ENCODE results near the gene CCL14. TPM values are rescaled to one million over a fixed set of nuclear protein-coding genes. Genes with fewer than 3 reads are reported as not detected.
"Not testable (repeated sequence)": the region's sequence is repeated elsewhere in the genome, so short reads cannot be mapped to it uniquely, and the experiment has no call there.

The CCL14 gene
- not detected for total RNA-seq

DNA sequence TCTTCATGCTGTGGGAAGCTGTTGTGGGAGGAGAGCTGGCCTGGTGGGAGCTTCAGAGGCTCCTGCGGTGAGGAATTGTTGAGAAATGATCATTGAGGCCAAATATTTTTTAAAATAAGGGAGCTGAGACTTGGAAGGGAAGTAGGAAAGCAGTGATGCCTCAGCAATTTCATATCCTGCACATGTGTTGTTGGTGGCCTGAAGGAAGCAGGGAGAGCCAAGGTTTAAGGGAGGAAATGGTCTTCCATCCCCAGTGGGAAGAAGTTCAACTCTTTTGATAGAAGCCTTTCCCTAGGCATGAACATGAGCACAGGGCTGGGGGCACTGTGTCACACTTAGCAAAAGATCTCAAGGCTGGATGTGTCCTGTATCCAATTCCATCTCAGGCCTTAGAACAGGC is at the start of gene CCL14:
TSS of gene CCL14 (minus strand) at position 87 of the 400 bp plus-strand sequence. CDS start at position 7, 80 bp downstream.
- ChIA-PET POLR2A (no interaction called here), CTCF (interaction anchor here (0.9 to 1.3 kb wide), 2 partner anchors 39 to 85 kb away, joined by 3 read pairs; no protein-coding TSS in a partner anchor)

DNA sequence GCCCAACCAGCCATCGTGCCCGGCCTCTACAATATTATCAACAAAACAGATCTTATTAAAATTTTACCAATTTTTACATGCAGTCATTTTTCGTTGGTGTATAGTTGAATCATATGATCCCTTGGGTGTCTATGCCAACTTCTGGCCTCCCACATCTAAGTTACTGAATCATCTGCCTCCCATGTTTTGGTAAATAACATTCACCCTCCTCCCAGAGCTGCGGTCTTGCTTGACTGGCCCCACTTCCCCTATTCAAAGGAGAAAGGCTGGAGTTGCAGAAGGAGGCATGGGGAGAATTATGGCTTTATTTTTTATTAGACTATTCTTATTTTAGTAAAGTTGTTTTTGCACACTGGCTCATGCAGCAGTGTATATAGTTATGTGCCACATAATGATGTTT is 49.7 kb upstream of the CCL14 start:
- ChIA-PET POLR2A (no interaction called here), CTCF (no interaction called here)

DNA sequence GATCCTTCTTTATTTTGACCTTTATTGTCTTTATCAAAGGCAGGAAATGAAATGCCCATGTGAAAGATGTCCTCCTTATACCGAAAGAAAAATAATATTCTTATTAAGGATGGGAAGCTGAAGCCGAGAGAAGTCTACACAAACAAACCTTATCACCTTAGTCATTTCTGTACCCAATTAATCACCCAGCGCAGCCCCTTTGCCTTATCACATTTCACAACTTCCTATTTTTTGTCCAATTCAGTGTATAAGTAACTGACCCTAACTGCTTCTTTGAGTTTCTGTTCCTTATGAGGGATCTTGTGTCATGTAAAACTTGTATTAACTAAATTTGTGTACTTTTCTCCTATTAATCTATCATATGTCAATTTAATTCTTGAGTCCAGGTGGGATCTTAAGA is 47.6 kb upstream of the CCL14 start:
- ChIA-PET POLR2A (no interaction called here), CTCF (no interaction called here)

DNA sequence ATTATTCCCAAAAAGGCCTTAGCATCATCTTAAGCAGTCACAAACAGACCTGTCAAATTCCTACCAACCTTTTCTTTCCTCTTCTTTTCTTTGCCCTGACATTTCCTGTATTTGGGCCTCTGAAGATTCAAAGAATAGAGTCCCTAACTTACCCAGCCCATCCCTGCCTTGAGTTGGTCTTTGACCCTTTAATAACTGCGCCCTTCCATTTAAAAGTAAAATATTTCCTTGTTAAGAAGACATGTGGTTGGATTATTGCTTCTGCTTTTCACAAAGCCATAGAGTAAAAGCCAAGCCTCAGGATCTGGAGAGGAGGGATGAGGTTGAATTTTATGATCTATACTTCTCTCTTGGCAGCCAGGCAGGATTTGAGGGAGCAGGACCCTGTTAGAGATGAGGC is 44.4 kb upstream of the CCL14 start:
- CTCF ChIA-PET = no interaction called here
- POLR2A ChIA-PET = interaction anchor here (1.0 kb wide), 1 partner anchor 99 kb away, joined by 3 read pairs; no protein-coding TSS in a partner anchor

DNA sequence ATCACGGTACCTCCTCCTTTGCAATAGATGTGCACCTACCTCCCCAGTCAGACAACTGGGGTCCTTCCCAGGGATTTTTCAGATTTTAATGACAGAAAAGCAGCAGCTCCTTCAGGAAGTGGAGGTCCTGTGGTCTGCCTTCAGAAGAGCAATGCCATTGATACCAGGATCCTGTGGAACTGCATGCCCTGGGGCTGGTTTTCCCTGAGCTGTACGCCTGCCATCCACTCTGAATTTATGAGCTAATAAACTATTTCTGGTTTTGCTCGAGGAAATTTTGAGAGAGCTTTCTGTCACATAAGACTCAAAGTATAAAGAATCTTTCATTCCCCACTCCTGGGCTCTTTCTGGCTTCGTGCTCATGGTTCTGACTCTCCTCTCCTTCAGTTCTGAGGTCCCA is 41.2 kb upstream of the CCL14 start:
- ChIA-PET POLR2A (interaction anchor here (0.6 kb wide), 1 partner anchor 215 kb away, joined by 9 read pairs; no protein-coding TSS in a partner anchor), CTCF (no interaction called here)

DNA sequence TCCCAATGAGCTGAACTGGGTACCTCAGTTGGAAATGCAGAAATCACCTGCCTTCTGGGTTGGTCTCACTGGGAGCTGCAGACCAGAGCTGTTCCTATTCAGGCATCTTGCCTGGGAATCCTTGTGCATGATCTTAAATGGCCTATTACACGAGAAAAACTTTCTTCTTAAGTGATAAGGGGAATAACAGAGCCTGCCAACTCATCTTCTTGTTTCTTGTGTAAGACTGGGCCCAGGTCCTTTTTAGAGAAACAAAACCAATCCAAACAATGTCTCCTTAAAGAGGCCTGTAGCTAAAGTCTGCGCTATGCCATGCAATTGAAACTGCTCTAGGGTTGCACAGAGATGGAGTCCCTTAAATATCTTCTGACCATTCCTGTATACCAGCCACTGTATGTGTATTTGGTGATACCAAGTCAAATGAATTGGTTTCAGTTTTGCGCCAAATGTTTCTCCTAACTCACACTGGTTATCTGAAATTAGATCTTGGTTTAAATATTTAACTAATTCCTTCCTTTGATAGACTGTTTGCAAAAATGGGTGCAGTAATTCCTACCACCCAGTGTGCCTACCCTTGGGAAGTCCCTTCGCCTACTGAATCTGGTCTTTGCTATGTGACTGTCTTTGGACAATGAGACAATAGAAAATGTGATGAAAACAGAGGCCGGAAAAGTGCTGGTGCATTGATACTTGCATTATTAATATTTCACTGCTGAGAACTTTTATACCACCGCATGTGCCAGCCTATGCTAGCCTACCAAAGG is 37.8 kb upstream of the CCL14 start:
- ChIA-PET POLR2A (no interaction called here), CTCF (no interaction called here)

DNA sequence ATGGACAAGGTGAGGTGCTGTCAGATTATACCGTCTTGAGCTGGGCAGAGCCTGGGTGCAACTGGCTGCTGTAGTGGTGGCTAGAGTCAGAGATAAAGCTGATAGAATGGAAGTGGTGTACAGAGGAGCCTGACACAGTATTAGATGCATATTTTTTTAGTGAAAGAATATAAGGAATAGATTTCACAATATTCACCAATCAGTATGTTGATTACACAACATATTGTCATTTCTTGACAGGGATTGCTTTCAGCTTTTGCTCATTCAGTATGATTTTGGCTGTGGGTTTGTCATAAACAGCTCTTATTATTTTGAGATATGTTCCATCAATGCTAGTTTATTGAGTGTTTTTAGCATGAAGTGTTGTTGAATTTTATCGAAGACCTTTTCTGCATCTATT is 32.9 kb upstream of the CCL14 start:
- ChIA-PET CTCF (interaction anchor here (1.3 kb wide), 1 partner anchor 38 kb away, joined by 4 read pairs; the partner anchor contains the start of gene CCL16), POLR2A (no interaction called here)

DNA sequence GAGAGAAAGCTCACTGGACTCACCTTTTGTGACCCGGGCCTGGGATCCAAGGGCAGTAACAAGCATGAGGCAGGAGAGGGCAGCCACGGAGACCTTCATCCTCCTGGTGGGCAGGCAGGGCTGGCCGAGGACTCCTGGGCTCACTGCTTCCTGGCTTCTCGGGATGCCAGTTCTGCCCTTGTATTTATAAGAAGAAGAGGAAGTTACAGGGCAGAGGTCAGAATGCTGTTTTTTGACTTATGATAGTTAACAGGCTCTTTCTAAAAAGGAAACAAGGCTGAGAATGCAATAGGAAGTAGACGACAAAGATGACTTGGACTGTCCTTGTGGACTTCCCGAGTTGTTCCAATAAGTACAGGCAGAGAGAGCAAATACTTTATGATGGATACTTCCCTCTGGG is 31.3 kb upstream of the CCL14 start, which contains the start of gene CCL23:
TSS of gene CCL23 (minus strand) at position 174 of the 400 bp plus-strand sequence. CDS start at position 99, 75 bp downstream.
- CTCF ChIA-PET = no interaction called here
- POLR2A ChIA-PET = no interaction called here

DNA sequence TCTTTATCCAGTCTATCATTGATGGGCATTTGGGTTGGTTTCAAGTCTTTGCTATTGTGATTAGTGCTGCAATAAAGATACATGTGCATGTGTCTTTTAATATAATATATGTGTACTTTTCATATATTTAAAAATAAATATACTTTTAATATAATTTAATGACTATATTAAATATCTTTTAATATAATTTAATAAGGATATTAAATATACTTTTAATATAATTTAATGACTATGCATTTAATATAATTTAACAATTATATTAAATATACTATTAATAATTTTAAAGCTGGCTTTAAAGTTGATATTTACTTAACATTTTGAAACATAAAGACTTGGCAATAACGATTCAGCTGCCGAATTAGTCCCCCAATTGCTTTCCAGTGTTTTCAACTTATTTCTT is 30.0 kb upstream of the CCL14 start:
- CTCF ChIA-PET = no interaction called here

DNA sequence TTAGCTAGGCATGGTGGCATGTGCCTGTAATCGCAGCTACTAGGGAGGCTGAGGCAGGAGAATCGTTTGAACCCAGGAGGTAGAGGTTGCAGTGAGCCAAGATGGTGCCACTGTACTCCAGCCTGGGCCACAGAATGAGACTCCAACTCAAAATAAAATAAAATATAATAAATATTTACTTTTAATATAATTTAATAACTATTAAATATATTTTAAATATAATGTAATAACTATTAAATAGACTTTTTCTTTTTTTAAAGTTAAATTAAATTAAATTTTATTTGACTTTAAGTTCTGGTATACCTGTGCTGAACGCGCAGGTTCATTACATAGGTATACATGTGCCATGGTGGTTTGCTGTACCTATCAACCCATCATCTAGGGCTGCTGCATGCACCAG is 29.4 kb upstream of the CCL14 start:
- POLR2A ChIA-PET = not testable (repeated sequence)

More for the DNA sequence above, 30.0 kb upstream of the CCL14 start:
- POLR2A ChIA-PET = no interaction called here

DNA sequence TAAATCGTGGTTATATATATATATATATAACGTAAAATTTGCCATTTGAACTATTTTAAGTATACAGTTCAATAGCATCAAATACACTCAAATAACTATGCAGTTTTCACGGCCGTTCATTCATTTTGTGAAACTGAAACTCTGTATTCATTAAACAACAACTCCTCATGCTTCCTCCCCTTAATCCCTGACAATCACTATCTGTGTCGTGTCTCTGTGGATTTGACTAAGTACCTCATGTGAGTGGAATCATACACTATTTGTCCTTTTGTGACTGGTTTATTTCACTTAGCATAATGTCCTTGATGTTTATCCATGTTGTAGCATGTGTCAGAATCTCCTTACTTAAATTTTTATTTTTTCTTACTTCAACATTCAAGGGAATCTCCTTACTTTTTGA is 28.4 kb upstream of the CCL14 start:
- ChIA-PET CTCF (no interaction called here), POLR2A (no interaction called here)

More for the DNA sequence above, 29.4 kb upstream of the CCL14 start:
- CTCF ChIA-PET = interaction anchor here (0.6 kb wide), 1 partner anchor 130 kb away, joined by 4 read pairs; no protein-coding TSS in a partner anchor

DNA sequence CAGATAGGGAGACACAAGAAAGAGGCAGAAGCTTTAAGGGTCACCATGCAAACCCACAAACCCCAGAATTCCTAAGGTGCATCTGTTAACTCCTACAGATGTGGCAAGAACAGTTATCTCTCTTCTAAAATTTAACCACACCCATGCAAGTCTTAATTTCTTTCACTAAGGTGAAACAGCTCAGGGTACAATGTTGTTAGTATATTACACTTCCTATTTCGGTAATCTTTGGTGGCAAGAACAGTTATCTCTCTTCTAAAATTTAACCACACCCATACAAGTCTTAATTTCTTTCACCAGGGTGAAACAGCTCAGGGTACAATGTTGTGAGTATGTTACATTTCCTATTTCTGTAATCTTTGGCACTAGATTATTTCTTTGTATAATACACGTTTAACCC is 24.7 kb upstream of the CCL14 start:
- POLR2A ChIA-PET = no interaction called here
- CTCF ChIA-PET = no interaction called here

DNA sequence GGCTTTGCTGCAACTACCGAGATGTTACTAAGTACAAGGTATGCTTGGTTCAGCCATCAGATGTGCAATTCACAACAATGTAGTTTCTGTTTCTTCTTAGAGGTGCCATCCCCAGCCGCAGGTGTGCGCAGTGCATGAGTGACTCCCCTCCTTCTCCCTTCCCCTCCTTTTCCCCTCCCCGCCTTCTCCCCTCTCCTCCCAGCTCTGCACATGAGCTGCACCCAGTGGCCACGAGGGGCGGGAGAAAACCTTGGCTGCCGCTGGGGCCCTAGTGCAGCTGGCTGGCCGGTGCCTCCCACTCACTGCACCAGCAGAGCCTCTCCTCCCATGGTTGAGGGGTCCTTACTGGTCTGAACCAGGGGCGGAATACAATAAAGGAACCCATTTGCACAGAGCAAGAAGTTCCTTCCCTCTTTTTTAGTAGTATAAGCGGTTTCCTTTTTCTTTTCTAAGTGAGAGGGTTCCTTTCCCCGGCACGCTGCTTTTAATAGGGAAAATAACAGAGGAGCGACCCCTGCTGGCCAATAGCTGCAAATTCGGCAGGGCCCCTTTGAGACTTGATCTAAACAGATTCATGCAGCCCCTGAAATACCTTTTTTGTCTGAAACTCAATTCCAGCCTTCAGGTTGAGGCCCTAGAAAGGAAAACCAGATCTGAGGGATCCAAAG is 22.6 kb upstream of the CCL14 start:
- ChIA-PET POLR2A (no interaction called here), CTCF (no interaction called here)

DNA sequence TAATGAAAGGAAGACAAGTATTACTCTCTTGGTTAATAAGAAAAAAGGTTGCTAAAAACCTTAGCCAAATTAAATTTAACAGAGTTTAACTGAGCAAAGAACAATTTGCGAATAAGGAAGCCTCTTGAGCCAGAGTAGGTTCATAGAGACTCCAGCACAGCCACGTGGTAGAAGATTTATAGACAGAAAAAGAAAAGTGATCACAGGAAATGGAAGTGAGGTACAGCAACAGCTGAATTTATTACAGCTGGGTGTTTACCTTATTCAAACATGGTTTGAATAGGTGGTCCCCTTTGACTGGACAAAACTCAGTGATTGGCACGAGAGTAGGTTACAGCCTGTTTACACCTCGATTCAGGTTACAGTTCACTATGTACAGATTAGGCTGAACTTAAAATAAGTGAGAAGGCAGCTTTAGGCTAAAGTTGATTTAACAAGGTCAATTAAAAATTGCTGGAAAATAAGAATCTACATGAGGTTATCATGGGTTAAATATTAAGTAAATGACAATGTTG is 18.1 kb upstream of the CCL14 start:
- POLR2A ChIA-PET = no interaction called here
- CTCF ChIA-PET = interaction anchor here (0.9 to 2.0 kb wide), 2 partner anchors 29 to 68 kb away, joined by 3 to 6 read pairs; no protein-coding TSS in a partner anchor

DNA sequence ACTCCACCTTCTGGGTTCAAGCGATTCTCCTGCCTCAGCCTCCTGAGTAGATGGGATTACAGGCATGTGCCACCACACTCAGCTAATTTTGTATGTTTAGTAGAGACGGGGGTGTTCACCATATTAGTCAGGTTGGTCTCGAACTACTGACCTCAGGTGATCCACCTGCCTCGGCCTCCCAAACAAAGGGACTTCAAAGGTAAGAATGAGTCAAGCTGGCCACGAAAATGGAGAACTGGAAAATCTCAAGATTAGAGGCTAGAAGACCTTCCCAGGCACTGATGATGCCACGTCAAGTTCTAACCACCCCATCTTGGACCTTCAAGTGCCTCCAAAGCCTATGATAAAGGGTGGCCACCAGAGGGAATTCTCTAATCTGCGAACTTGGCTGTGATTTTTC is 16.1 kb upstream of the CCL14 start:
- POLR2A ChIA-PET = no interaction called here
- CTCF ChIA-PET = interaction anchor here (0.6 kb wide), 1 partner anchor 32 kb away, joined by 3 read pairs; no protein-coding TSS in a partner anchor

DNA sequence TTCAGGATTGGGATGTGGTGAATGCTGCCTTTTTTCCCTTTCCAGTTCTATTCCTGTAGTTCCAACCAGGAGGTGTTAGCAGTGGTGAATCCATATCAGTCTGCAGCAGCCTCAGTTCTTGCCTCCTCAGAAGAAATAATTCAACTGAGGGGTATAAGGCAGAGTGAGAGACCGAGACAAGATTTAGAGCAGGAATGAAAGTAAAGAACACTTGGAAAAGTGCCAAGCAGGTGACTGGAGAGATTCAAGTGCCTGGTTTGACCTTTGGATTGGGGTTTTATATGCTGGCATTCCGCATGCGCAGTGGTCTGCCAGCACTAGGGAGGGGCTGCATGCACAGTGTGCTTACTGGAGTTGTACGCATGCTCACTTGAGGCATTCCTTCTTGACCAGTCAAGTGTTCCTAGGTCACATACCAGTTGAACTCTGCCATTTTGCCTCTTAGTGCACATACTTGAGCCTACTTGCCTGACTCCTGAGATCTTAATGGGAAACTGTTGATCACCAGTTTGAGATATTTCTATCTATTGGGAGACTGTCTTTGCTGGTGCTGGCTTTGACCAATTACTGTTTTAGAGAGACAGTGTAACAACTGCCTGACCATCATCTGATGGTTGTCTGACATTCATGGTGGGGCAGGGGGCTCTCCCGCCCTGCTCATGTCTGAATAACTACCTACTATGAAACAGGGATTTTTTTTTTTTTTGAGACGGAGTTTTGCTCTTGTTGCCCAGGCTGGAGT is 15.5 kb upstream of the CCL14 start:
- CTCF ChIA-PET = interaction anchor here (0.5 kb wide), 1 partner anchor 178 kb away, joined by 3 read pairs; no protein-coding TSS in a partner anchor
- POLR2A ChIA-PET = no interaction called here

DNA sequence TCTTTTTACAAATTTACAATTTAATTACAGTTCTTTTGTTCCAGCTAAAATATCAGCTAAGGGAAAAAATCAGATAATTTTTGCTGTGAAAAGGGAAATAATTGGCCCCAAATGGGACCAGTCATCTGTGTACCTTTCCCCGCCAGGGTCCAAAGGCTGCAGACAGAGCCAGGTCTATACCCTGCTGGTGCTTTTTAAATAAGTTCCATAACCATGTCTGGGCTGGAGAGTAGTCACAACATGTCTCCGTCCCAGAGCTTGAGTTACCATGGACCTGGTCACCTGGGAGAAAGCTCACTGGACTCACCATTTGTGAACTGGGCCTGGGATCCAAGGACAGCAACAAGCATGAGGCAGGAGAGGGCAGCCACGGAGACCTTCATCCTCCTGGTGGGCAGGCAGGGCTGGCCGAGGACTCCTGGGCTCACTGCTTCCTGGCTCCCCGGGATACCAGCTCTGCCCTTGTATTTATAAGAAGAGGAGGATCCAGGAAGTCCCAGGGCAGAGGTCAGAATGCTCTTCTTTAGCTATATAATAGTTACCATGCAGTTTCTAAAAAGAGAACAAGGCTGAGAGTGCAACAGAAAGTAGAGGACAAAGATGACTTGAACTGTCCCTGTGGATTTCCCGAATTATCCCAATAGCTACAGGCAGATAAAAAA is 14.7 kb upstream of the CCL14 start, which contains the start of gene CCL15:
TSS of gene CCL15 (minus strand) at position 444 of the 662 bp plus-strand sequence. CDS start at position 383, 61 bp downstream.
- POLR2A ChIA-PET = no interaction called here
- CTCF ChIA-PET = interaction anchor here (0.5 kb wide), 1 partner anchor 177 kb away, joined by 3 read pairs; no protein-coding TSS in a partner anchor

DNA sequence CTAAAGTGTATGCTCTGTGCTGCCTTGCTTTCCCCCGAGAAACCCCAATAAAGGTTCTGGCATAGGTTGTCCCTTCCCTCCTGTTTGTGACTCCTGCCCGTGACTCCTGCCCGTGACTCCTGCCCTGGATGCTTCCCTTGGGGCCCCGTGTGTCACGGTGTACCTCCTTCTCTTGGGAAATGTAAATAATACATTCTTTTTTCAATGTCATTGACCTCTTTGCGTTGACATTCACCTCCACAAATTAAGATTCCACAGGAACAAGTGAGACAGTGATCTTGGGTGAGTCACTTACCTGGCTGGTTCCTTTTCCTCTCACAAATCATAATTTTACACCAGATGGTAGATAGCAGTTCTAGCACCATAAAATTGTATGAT is 14.2 kb upstream of the CCL14 start:
- ChIA-PET POLR2A (no interaction called here), CTCF (no interaction called here)

DNA sequence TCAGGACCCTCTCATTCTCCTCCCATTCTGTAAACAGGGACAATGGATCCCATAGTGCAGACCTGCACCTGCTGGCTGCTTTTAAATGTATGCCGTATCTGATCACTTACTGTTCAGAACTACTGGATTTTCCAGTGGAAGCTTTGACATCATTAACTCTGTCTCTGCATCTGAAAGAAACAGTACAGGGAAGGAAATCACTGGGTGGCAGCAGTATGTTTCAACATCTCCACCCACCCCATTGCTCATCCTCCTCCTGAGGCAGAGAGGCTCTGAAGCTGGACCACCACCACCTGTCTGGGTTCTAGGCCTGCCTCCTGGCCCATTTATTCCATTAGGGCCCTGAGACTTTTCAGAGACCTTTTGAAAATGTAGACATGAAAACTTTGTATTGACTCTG is 12.2 kb upstream of the CCL14 start:
- POLR2A ChIA-PET = no interaction called here
- CTCF ChIA-PET = no interaction called here
